Fibroblast of the aortic adventitia (primary cell): ENCODE measurements around the gene F8. TPM values are rescaled to one million over a fixed set of nuclear protein-coding genes. Genes with fewer than 3 reads are reported as not detected.
A peak's percentile ranks its signal among the peaks of the same experiment; 100 is the strongest.

Experiments
- DNase-seq: peaks from one replicate; pipeline ENCODE4 v3.0.0-alpha.2; 2010; ENCODE audit warnings: low read depth
- H3K4me3 ChIP-seq: 2 replicates; pipeline ENCODE4 v1.5.1; 2011; ENCODE audit warnings: low read depth, mild to moderate bottlenecking, control low read depth, low read length, moderate library complexity
- CTCF ChIP-seq: IDR thresholded peaks from 2 replicates; pipeline ENCODE4 v1.5.1; 2011; ENCODE audit warnings: mild to moderate bottlenecking, low read length, control low read depth, inconsistent platforms; ENCODE audit not compliant: insufficient read depth
- total RNA-seq: library from RNA; depleted of rRNA; stranded (reverse); fragments of >200 nt; gene quantifications from 2 replicates; pipeline ENCODE4 v1.2.3, GENCODE V29; 2012; ENCODE audit warnings: low replicate concordance

The F8 gene
- total RNA-seq, result 6.4 and 7.8 TPM in 2 replicates

GRCh38 chrX:155022585-155022984 lies at the start of gene F8:
Gene F8 (minus strand): TSS chrX:155022723. CDS start chrX:155022552, 171 bp downstream.
- no peak for TF ChIP-seq CTCF
- H3K4me3 ChIP-seq, result no peak within 1 kb of the TSS
- no peak for DNase-seq

- no peak for DNase-seq
- H3K4me3 ChIP-seq, result peak overlapping the region; percentile 79
- TF ChIP-seq CTCF, result no peak
Observed at GRCh38 chrX:155071694-155072280, 49.3 kb upstream of the F8 start.

GRCh38 chrX:155070975-155071693 lies 48.6 kb upstream of the F8 start, which contains the start of the genes BRCC3, CMC4 and MTCP1:
Gene BRCC3 (plus strand): TSS chrX:155071508. CDS start chrX:155071528, 20 bp downstream.
Gene CMC4 (minus strand): TSS chrX:155071136. CDS start chrX:155064023, 7,113 bp downstream.
Gene MTCP1 (minus strand): TSS chrX:155071136. CDS start chrX:155066010, 5,126 bp downstream.
- peak; percentile 73 for DNase-seq
- peak within 1 kb of the TSS; percentile 79 for H3K4me3 ChIP-seq
- TF ChIP-seq CTCF, result no peak

GRCh38 chrX:155070663-155070974 lies 48.1 kb upstream of the F8 start:
- peak overlapping the region; percentile 69 for H3K4me3 ChIP-seq
- DNase-seq, result no peak
- TF ChIP-seq CTCF, result no peak

- no peak for TF ChIP-seq CTCF
- peak overlapping the region; percentile 69 for H3K4me3 ChIP-seq
- DNase-seq, result no peak
Observed at GRCh38 chrX:155070038-155070437, 47.5 kb upstream of the F8 start.

GRCh38 chrX:155069414-155069813 lies 46.9 kb upstream of the F8 start:
- H3K4me3 ChIP-seq, result peak overlapping the region; percentile 23
- TF ChIP-seq CTCF, result no peak
- DNase-seq, result no peak
